Subcutaneous adipose tissue (tissue), 4 donors: ENCODE data around the gene DCUN1D4. TPM values are rescaled to one million over a fixed set of nuclear protein-coding genes. Genes with fewer than 3 reads are reported as not detected.

Experiments used
- total RNA-seq, 4 donors: library from RNA; depleted of rRNA; stranded (reverse); fragments of >200 nt; gene quantifications; one replicate each; pipeline ENCODE4 v1.1.0, GENCODE V29; 2016
- TF ChIP-seq, protein P1 (sequence below): fragments of 450-650 bp; IDR thresholded peaks from one replicate; pipeline ENCODE4 v1.5.1; 2016; ENCODE audit warnings: low read depth, mild to moderate bottlenecking, control low read depth, antibody characterized with exemption, moderate library complexity

DCUN1D4 gene
- total RNA-seq, 4 donors from 2014 or later: 38.8 to 61.7 (median 42.0) TPM

DNA sequence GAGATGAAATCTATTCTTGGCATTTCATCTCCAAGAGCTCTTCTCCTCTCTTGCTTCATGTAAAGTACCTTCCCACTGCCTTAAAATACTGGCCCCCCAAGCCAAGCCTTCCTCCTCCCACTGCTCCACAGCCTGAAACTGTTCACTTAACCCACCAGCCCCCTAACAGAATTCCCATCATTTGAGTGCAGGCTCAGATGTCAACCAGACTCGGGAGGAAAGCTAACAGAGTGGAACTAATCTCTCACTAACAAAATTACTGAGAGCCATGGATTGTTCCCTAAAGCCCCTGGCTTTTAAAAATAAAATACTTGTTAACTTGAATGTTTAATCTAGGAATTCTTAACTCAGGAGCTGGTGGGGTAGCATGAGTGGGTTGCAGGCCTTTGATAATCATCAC lies 7.1 kb upstream of the DCUN1D4 start:
- TF ChIP-seq, protein P1, sequence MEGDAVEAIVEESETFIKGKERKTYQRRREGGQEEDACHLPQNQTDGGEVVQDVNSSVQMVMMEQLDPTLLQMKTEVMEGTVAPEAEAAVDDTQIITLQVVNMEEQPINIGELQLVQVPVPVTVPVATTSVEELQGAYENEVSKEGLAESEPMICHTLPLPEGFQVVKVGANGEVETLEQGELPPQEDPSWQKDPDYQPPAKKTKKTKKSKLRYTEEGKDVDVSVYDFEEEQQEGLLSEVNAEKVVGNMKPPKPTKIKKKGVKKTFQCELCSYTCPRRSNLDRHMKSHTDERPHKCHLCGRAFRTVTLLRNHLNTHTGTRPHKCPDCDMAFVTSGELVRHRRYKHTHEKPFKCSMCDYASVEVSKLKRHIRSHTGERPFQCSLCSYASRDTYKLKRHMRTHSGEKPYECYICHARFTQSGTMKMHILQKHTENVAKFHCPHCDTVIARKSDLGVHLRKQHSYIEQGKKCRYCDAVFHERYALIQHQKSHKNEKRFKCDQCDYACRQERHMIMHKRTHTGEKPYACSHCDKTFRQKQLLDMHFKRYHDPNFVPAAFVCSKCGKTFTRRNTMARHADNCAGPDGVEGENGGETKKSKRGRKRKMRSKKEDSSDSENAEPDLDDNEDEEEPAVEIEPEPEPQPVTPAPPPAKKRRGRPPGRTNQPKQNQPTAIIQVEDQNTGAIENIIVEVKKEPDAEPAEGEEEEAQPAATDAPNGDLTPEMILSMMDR: no peak

DNA sequence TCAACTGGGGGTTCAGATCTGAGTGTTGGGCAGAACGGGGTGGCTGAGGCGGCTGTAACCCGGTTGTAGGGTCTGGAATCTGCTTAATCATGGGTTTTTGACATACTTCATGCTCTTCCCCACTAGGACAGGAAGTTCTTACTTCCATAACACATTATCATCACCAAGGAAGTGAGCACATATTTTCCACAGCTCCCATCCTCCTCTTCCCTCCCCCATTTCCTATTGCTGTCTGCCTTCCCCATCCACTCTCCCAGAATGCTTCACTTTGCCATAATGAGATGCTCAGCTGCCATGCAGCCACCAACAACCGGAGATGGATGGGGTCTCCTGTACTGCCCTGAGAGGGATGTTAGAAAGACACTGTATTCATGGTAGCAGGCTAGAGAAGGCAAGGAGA lies 6.4 kb upstream of the DCUN1D4 start:
- TF ChIP-seq, protein P1: no peak

DNA sequence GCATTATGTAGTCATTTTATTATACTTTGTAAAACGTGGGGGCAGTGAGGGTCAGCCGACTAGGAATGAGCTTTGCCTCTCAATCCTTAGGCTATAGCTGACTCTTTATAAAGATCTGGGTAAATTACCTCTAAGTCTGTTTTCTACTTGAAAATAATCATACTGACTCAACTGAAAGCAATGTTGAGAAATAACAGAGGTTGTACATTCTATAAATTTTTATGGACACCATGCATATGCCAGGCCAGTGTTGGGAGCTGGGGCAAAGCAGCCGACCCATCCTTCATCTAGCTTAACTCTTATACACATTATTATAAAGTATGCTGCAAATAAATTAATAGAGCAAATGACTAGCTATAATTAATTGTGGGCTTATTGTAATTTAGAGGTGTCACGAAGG lies 2.2 kb upstream of the DCUN1D4 start:
- TF ChIP-seq, protein P1: no peak

DNA sequence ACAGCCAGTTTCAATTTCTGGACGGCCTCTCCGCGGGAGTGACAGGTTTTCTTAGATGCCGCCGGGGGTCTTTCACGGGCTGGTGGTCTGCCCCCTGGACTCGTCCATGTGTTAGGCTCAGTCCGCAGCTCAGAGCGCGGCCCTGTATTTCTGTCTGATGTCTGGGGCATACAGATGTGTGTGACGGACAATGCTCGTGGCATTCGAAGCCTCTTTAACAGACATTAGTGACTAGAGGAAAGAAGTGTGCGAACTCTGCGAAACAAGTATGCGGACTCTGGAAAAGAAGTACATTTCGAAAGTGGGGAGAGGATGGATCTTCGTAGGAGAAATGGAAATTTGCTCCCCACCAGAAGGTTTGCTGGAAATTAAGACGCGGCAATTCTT lies 793 bp upstream of the DCUN1D4 start:
- TF ChIP-seq, protein P1: no peak

DNA sequence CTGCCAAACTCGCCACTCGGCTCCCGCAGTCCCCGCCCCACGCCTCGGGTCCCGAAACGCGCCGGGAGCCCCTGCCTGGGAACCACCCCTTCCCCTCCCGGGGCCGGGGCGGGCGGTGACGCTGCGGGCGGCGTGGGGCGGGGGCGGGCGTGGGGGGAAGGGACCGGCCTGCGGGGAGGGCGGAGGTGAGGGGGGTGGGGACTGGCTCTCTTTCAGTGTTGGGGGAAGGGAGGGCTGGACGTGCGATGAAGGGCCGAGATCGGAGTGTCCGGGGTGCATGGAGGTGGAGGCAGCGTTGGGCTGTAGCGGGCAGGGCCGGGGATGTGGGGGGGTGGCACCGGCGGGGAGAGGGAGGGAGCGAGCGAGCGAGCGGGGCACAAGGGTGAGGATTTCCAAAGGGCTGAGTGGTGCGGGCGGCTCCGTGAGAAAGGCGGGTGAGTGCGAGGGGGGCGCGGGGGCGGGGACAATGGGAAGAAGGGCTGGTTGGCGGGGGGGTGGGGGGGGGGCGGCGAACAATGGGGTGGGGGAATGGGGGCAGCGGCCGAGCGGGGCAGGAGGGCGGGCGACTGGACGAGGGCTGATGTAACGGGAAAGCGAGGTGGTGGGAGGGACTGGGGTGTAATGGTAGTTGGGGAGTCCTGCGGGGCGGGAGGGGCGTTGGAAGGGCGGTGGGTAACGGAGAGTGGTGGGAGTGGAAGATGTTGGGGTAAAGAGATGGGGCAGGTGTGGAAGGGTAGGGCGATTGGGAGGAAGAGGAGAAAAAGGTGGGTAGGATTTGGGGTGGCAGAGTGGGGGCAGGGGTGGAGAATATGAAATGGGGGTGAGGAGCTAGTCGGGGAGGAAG lies 578 bp downstream of the DCUN1D4 start:
- TF ChIP-seq, protein P1: no peak

DNA sequence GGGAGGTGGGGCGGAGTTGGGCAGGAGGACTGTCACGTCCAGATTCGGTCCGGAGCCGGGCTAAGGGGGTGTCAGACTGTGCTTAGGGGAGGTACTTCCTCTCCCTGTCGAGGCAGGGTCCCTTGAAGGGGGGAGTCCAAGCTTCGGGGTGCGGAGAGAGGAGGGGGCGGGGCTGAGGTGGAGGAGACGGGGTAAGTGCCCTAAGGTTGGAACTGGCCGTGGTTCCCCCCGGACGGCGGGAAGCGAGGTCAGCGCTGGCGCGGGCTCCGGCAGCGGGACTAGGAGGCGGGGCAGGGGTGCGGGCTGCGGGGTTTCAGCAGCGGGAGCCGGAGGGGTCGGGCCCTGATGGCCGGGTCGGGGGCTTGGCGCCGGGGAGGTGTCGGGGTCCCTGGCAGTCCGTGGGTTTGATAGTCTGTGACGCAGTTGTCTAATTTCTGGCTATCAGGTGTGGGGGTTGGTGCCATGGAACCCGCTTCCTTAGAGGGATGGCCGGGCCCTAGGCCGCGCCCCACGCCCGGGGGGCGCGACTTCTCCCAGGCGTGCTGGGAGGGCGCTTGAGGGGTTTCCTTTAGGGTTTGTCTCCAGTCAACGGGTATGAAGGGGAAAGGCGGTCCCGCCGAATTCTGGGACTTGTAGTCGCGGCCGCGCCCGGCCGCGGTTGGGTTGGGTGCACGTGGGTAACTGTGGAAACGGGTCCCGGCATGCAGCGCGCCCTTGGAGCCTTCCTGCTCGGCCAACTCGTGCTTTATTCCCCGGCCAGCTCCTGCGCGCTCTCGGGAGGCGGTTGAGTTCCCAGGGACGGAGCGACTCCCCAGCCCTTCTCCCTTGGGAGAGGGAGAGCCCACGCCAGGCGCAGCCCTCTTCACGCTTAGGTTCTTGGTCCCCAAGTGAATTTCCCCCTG lies 1.5 kb downstream of the DCUN1D4 start:
- TF ChIP-seq, protein P1: no peak

DNA sequence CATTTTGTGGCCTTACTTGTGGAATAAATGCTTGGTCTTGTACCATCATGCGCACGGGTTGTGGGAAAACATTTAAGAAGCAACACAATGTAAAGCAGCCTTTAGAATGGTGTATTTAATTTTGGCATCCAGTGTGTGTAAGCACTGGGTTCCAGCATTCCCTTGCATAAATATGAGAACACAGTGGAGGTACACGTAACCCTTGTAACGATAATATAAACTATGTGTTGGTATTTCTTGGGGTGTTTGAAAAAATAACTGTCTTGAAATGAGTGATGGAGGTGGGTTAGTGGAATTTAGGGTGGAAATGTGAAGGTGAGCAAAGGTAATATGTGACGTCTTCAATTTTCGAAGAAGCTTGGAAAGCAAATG lies 2.1 kb downstream of the DCUN1D4 start:
- TF ChIP-seq, protein P1: no peak
